ENCODE data around the gene PTEN.

Gene PTEN

DNA sequence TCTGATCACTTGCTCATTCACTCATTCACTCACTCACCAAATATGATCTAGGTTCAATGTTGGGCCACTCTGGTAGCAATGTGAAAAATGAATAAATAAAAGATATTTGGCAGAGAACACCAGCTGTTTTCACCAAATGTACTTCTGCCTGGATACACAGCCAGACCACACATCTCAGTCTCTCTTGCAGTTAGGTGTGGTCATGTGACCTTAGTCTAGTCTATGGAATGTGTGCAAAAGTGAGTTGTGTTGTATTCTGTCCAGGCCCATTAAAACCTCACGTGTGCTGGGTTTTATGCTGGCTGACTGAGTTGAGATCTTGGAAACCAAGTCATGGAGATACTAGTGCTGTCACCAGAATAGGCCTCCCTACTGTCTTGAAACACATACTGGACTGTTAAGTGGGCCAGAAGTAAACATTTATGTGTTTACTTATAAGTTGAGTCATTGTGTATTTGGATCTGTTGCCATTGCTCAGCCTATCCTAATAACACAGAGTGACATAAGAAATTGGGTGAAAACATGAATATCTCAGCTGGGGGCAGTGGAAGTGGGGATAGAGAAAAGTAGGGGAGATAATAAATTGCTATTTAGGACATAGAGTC is 145.5 kb downstream of the PTEN start:
- H3K27ac ChIP-seq (ENCODE audit: insufficient read depth, low read depth, low read length, poor library complexity, severe bottlenecking), result no peak overlapping the region
- no peaks in the 10 kb centered on the region for H3K36me3 ChIP-seq (ENCODE audit: control insufficient read depth, insufficient read depth, low read length)
- WGBS, 2 experiments, result 89% methylated on average over 1 of the region's 1 CpG
- no peaks in the 10 kb centered on the region for H3K27me3 ChIP-seq (ENCODE audit: control insufficient read depth, insufficient read depth, low read length, poor library complexity, severe bottlenecking)
- no peaks in the 10 kb centered on the region for H3K9me3 ChIP-seq (ENCODE audit: control insufficient read depth, low read length)
- H3K4me1 ChIP-seq (ENCODE audit: control insufficient read depth, insufficient read depth, low read length), result no peaks in the 10 kb centered on the region
- H3K4me3 ChIP-seq (ENCODE audit: insufficient read depth, low read depth, low read length), result no peak overlapping the region

DNA sequence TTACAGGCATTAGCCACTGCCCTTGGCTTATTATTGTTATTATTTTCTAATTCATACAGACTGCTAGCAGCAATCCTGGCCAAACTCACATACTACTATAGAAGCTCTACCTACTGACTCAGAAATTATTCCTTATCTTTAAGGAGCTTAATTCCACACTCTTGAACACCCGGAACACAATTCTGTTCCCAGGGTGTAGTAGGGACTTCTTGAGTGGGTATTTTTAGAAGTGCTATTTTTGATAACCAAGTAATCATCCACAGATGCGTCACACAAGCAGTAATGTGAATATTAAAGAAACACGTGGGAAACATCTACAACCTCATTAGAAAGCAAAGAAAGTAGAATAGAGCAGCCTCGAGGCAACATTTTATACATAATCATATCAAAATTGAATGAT is 149.2 kb downstream of the PTEN start:
- 100% methylated on average over 1 to 3 of the region's 4 CpGs for WGBS, 2 experiments
- Histone ChIP-seq H3K27ac (ENCODE audit: insufficient read depth, low read depth, low read length, poor library complexity, severe bottlenecking) (no peak overlapping the region), H3K9me3 (ENCODE audit: control insufficient read depth, low read length) (no peaks in the 10 kb centered on the region), H3K36me3 (ENCODE audit: control insufficient read depth, insufficient read depth, low read length) (no peaks in the 10 kb centered on the region), H3K4me3 (ENCODE audit: insufficient read depth, low read depth, low read length) (no peak overlapping the region), H3K4me1 (ENCODE audit: control insufficient read depth, insufficient read depth, low read length) (no peaks in the 10 kb centered on the region), H3K27me3 (ENCODE audit: control insufficient read depth, insufficient read depth, low read length, poor library complexity, severe bottlenecking) (no peaks in the 10 kb centered on the region)

DNA sequence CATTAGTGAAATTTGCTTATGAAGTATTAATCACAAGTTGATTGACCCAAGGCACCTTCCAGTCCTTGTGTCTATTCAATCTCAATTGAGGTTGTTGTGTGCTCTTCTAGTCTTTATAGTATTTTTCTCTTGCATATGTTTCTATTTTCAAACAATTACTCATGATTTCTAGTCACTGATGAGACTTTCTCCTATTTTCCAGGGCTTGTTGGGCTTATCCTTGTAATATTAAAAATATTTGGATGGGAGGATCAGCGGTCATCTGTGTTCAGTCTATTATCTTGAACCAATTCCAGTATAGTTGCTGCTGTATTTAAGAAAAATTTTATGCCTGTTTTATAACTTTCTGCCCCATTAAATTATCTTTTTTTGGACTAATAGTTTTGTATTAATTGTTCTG is 154.4 kb downstream of the PTEN start:
- no peaks in the 10 kb centered on the region for H3K36me3 ChIP-seq (ENCODE audit: control insufficient read depth, insufficient read depth, low read length)
- H3K4me1 ChIP-seq (ENCODE audit: control insufficient read depth, insufficient read depth, low read length), result no peaks in the 10 kb centered on the region
- 100% methylated on average over 1 of the region's 1 CpG; no CpG with 5 or more reads in 1 of the 2 experiments for WGBS, 2 experiments
- H3K27ac ChIP-seq (ENCODE audit: insufficient read depth, low read depth, low read length, poor library complexity, severe bottlenecking), result no peak overlapping the region
- H3K4me3 ChIP-seq (ENCODE audit: insufficient read depth, low read depth, low read length), result no peak overlapping the region
- H3K9me3 ChIP-seq (ENCODE audit: control insufficient read depth, low read length), result no peaks in the 10 kb centered on the region
- H3K27me3 ChIP-seq (ENCODE audit: control insufficient read depth, insufficient read depth, low read length, poor library complexity, severe bottlenecking), result no peaks in the 10 kb centered on the region

DNA sequence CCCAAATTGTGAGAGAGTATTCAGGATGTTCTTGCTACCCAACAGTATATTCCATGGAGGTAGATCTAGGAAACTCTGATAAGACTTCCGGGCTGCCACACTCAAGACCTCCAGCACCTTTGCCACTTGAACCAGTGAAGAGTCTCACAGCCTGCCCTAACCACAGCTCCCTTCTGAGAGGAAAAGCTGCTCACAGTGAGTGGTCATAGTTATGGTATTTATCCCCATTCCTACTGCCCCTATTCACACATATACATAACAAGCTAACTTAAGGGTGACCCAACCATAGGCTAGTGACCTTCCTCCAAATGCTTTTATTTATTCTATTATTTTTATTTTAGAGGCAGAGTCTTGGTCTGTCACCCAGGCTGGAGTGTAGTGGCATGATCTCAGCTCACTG is 156.3 kb downstream of the PTEN start:
- WGBS, 2 experiments, result 88% methylated on average over 1 of the region's 1 CpG; no CpG with 5 or more reads in 1 of the 2 experiments
- H3K36me3 ChIP-seq (ENCODE audit: control insufficient read depth, insufficient read depth, low read length), result no peaks in the 10 kb centered on the region
- H3K27me3 ChIP-seq (ENCODE audit: control insufficient read depth, insufficient read depth, low read length, poor library complexity, severe bottlenecking), result no peaks in the 10 kb centered on the region
- H3K4me3 ChIP-seq (ENCODE audit: insufficient read depth, low read depth, low read length), result no peak overlapping the region
- H3K27ac ChIP-seq (ENCODE audit: insufficient read depth, low read depth, low read length, poor library complexity, severe bottlenecking), result no peak overlapping the region
- no peaks in the 10 kb centered on the region for H3K9me3 ChIP-seq (ENCODE audit: control insufficient read depth, low read length)
- H3K4me1 ChIP-seq (ENCODE audit: control insufficient read depth, insufficient read depth, low read length), result no peaks in the 10 kb centered on the region

Measured in ectodermal cell (in vitro differentiated cells).